Muscle layer of duodenum (tissue), 2 donors: ENCODE measurements around the gene VGLL3.
"Not testable (repeated sequence)": the region's sequence is repeated elsewhere in the genome, so short reads cannot be mapped to it uniquely, and the experiment has no call there.

ENCODE experiments used
- H3K27ac ChIP-seq: one replicate; pipeline ENCODE4 v1.7.0; 2013; ENCODE audit warnings: mild to moderate bottlenecking, low read length
- H3K27me3 ChIP-seq: one replicate; pipeline ENCODE4 v1.7.0; 2013; ENCODE audit warnings: low read depth, mild to moderate bottlenecking, control low read depth, low read length
- H3K36me3 ChIP-seq, 2 donors: one replicate each; pipeline ENCODE4 v1.7.0; 2013; ENCODE audit warnings: low read length in 2 of 2, control low read depth in 1 of 2, mild to moderate bottlenecking in 1 of 2; ENCODE audit not compliant: insufficient read depth in 2 of 2, control insufficient read depth in 1 of 2
- H3K4me1 ChIP-seq, 2 donors: one replicate each; pipeline ENCODE4 v1.7.0; 2013; ENCODE audit warnings: low read length in 2 of 2, mild to moderate bottlenecking in 2 of 2, control low read depth in 1 of 2, moderate library complexity in 1 of 2; ENCODE audit not compliant: insufficient read depth in 2 of 2, control insufficient read depth in 1 of 2
- H3K4me3 ChIP-seq, 2 donors: one replicate each; pipeline ENCODE4 v1.7.0; 2013; ENCODE audit warnings: low read length in 2 of 2, low read depth in 1 of 2, mild to moderate bottlenecking in 1 of 2
- H3K9me3 ChIP-seq, 2 donors: one replicate each; pipeline ENCODE4 v1.7.0; 2013; ENCODE audit warnings: low read length in 2 of 2, control low read depth in 1 of 2, mild to moderate bottlenecking in 1 of 2; ENCODE audit not compliant: control insufficient read depth in 1 of 2
- donor health status: healthy.

The VGLL3 gene

GRCh38 chr3:86990734-86991481 lies at the start of gene VGLL3:
Gene VGLL3 (minus strand): TSS chr3:86991149. CDS start chr3:86990743, 406 bp downstream.
- H3K27me3 ChIP-seq = peaks cover 7% of the 10 kb centered on the region
- H3K9me3 ChIP-seq = no peaks in the 10 kb centered on the region
- peaks cover 0 to 5% of the 10 kb centered on the region in 2 donors for H3K36me3 ChIP-seq
- H3K4me1 ChIP-seq = peaks cover 3 to 5% of the 10 kb centered on the region in 2 donors
- peak within 1 kb of the TSS; percentile 85 for H3K27ac ChIP-seq
- H3K4me3 ChIP-seq = peak within 1 kb of the TSS; percentile 77 to 92

GRCh38 chr3:87037652-87038051 lies 46.7 kb upstream of the VGLL3 start:
- Histone ChIP-seq H3K4me1 (no peaks in the 10 kb centered on the region), H3K4me3 (no peak overlapping the region), H3K27me3 (no peaks in the 10 kb centered on the region), H3K36me3 (no peaks in the 10 kb centered on the region), H3K9me3 (no peaks in the 10 kb centered on the region), H3K27ac (no peak overlapping the region)

GRCh38 chr3:87036671-87037070 lies 45.7 kb upstream of the VGLL3 start:
- no peaks in the 10 kb centered on the region for H3K9me3 ChIP-seq
- H3K4me1 ChIP-seq = no peaks in the 10 kb centered on the region
- no peak overlapping the region for H3K27ac ChIP-seq
- H3K36me3 ChIP-seq = no peaks in the 10 kb centered on the region
- no peaks in the 10 kb centered on the region for H3K27me3 ChIP-seq
- no peak overlapping the region for H3K4me3 ChIP-seq

- no peak overlapping the region for H3K4me3 ChIP-seq
- H3K9me3 ChIP-seq = no peaks in the 10 kb centered on the region
- no peaks in the 10 kb centered on the region for H3K27me3 ChIP-seq
- no peaks in the 10 kb centered on the region for H3K4me1 ChIP-seq
- H3K27ac ChIP-seq = no peak overlapping the region
- no peaks in the 10 kb centered on the region for H3K36me3 ChIP-seq
Observed at GRCh38 chr3:87035339-87035738, 44.4 kb upstream of the VGLL3 start.

GRCh38 chr3:87033205-87033604 lies 42.3 kb upstream of the VGLL3 start:
- Histone ChIP-seq H3K9me3 (no peaks in the 10 kb centered on the region), H3K4me1 (no peaks in the 10 kb centered on the region), H3K27ac (no peak overlapping the region), H3K27me3 (no peaks in the 10 kb centered on the region), H3K4me3 (no peak overlapping the region), H3K36me3 (no peaks in the 10 kb centered on the region)

GRCh38 chr3:87025661-87026645 lies 35.0 kb upstream of the VGLL3 start:
- Histone ChIP-seq H3K9me3 (no peaks in the 10 kb centered on the region), H3K4me3 (no peak overlapping the region), H3K4me1 (no peaks in the 10 kb centered on the region), H3K27ac (no peak overlapping the region), H3K27me3 (no peaks in the 10 kb centered on the region), H3K36me3 (no peaks in the 10 kb centered on the region)

- not testable (repeated sequence) for H3K9me3 ChIP-seq, H3K36me3 ChIP-seq, H3K27me3 ChIP-seq, H3K27ac ChIP-seq, H3K4me1 ChIP-seq, H3K4me3 ChIP-seq
Observed at GRCh38 chr3:87017370-87017769, 26.4 kb upstream of the VGLL3 start.

GRCh38 chr3:87009271-87009670 lies 18.3 kb upstream of the VGLL3 start:
- Histone ChIP-seq H3K9me3 (no peaks in the 10 kb centered on the region), H3K4me1 (no peaks in the 10 kb centered on the region), H3K27me3 (no peaks in the 10 kb centered on the region), H3K4me3 (no peak overlapping the region), H3K27ac (no peak overlapping the region), H3K36me3 (no peaks in the 10 kb centered on the region)

GRCh38 chr3:87006844-87007439 lies 16.0 kb upstream of the VGLL3 start:
- Histone ChIP-seq H3K27ac (no peak overlapping the region), H3K9me3 (no peaks in the 10 kb centered on the region), H3K27me3 (no peaks in the 10 kb centered on the region), H3K36me3 (no peaks in the 10 kb centered on the region), H3K4me1 (no peaks in the 10 kb centered on the region), H3K4me3 (no peak overlapping the region)

- Histone ChIP-seq H3K27ac (no peak overlapping the region), H3K27me3 (no peaks in the 10 kb centered on the region), H3K9me3 (no peaks in the 10 kb centered on the region), H3K36me3 (no peaks in the 10 kb centered on the region), H3K4me3 (no peak overlapping the region), H3K4me1 (no peaks in the 10 kb centered on the region)
Observed at GRCh38 chr3:87004883-87005282, 13.9 kb upstream of the VGLL3 start.

- Histone ChIP-seq H3K27ac (no peak overlapping the region), H3K9me3 (no peaks in the 10 kb centered on the region), H3K36me3 (no peaks in the 10 kb centered on the region), H3K4me3 (no peak overlapping the region), H3K4me1 (no peaks in the 10 kb centered on the region), H3K27me3 (no peaks in the 10 kb centered on the region)
Observed at GRCh38 chr3:87002346-87002745, 11.4 kb upstream of the VGLL3 start.
